Right lobe of liver (tissue), 4 donors: ENCODE measurements around the gene COL18A1.

Source experiments
- POLR2A ChIP-seq: fragments of 450-650 bp; IDR thresholded peaks from one replicate; pipeline ENCODE4 v1.6.1; 2017; ENCODE audit warnings: antibody characterized with exemption, mild to moderate bottlenecking
- TF ChIP-seq, protein P1 (sequence below), 4 donors: fragments of 200-600 bp in 3 of 4; fragments of 450-650 bp in 1 of 4; IDR thresholded peaks; one replicate each; pipeline versions ENCODE4 v1.5.1 to v1.8.0; 2016 to 2022; ENCODE audit warnings: antibody characterized with exemption in 4 of 4, mild to moderate bottlenecking in 2 of 4
- donor health status: DM: no; HTN: no; CAD: no.
- donor health status: DM: no; HTN: no; CAD: no.
- donor health status: DM: no; HTN: yes; CAD: no.

DNA sequence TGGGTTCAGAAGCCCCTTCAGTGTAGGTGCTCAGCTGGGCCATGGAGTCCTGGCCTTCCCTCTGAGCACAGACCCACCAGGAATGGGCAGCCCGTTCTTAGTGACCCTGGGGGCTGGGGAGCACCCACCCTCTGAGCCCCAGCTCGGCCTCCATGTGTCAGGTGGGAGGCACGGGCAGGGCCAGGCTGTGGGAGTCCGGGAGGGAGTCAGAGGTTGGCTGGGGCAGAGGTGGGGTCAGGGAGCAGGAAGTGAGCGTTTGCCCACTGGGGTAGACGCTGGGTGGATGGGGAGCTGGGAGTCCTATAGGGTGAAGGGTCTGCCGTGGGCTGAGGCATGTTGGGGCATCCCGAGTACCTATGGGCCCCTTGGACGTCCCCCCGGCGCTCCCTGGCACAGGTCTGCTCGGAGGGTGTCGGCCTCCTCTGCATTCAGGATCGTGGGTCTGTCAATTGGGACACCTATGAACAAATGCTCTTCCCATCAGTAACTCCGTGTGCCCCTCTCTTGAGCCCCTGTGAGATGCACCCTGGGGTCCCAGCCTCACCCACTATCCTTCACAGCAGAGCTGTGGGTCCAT, 30.5 kb downstream of the COL18A1 start:
- TF ChIP-seq, protein P1, sequence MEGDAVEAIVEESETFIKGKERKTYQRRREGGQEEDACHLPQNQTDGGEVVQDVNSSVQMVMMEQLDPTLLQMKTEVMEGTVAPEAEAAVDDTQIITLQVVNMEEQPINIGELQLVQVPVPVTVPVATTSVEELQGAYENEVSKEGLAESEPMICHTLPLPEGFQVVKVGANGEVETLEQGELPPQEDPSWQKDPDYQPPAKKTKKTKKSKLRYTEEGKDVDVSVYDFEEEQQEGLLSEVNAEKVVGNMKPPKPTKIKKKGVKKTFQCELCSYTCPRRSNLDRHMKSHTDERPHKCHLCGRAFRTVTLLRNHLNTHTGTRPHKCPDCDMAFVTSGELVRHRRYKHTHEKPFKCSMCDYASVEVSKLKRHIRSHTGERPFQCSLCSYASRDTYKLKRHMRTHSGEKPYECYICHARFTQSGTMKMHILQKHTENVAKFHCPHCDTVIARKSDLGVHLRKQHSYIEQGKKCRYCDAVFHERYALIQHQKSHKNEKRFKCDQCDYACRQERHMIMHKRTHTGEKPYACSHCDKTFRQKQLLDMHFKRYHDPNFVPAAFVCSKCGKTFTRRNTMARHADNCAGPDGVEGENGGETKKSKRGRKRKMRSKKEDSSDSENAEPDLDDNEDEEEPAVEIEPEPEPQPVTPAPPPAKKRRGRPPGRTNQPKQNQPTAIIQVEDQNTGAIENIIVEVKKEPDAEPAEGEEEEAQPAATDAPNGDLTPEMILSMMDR (IDR thresholded peaks at IDR 0.05) = no peak
- no peak for TF ChIP-seq POLR2A
